D341Med (cell line): ENCODE results near the gene KLHL29.

Experiments
- DNase-seq: peaks from one replicate; pipeline ENCODE4 v3.0.0; 2012; ENCODE audit warnings: low spot score

KLHL29 gene

GRCh38 chr2:23571527-23572282 lies 186.7 kb downstream of the KLHL29 start:
- DNase-seq, result no peak

GRCh38 chr2:23574919-23575654 lies 190.1 kb downstream of the KLHL29 start:
- no peak for DNase-seq

- no peak for DNase-seq
These were observed 194.1 kb downstream of the KLHL29 start for GRCh38 chr2:23578964-23579671.

GRCh38 chr2:23579674-23580073 lies 194.7 kb downstream of the KLHL29 start:
- DNase-seq, result no peak

- DNase-seq, result no peak
These were observed 198.5 kb downstream of the KLHL29 start for GRCh38 chr2:23583467-23583866.

GRCh38 chr2:23584054-23584745 lies 199.2 kb downstream of the KLHL29 start:
- DNase-seq, result peak; percentile 62

- peak; percentile 66 for DNase-seq
These were observed 200.5 kb downstream of the KLHL29 start for GRCh38 chr2:23585273-23586170.

- DNase-seq, result no peak
These were observed 201.8 kb downstream of the KLHL29 start for GRCh38 chr2:23586741-23587306.

- DNase-seq, result no peak
These were observed 202.4 kb downstream of the KLHL29 start for GRCh38 chr2:23587341-23587880.

- DNase-seq, result no peak
These were observed 203.1 kb downstream of the KLHL29 start for GRCh38 chr2:23588106-23588505.

GRCh38 chr2:23588508-23589201 lies 203.7 kb downstream of the KLHL29 start:
- no peak for DNase-seq

- DNase-seq, result no peak
These were observed 204.3 kb downstream of the KLHL29 start for GRCh38 chr2:23589220-23589647.

- no peak for DNase-seq
These were observed 204.8 kb downstream of the KLHL29 start for GRCh38 chr2:23589739-23590138.

GRCh38 chr2:23590241-23590869 lies 205.4 kb downstream of the KLHL29 start:
- DNase-seq, result no peak

- DNase-seq, result no peak
These were observed 206.1 kb downstream of the KLHL29 start for GRCh38 chr2:23591111-23591510.

- DNase-seq, result no peak
These were observed 207.2 kb downstream of the KLHL29 start for GRCh38 chr2:23592061-23592685.

- DNase-seq, result no peak
These were observed 208.1 kb downstream of the KLHL29 start for GRCh38 chr2:23592898-23593751.
